Activated CD4-positive, alpha-beta T cell treated with anti-CD3 and anti-CD28 coated beads, Interleukin-10, Interleukin-2, amounts not matched to agents 100 ng/mL and 50 ng/mL, durations not matched to agents 16 hours and 8 hours (primary cell): ENCODE results near the gene CACFD1.
"Not testable (repeated sequence)": the region's sequence is repeated elsewhere in the genome, so short reads cannot be mapped to it uniquely, and the experiment has no call there.

Source experiments
- DNase-seq: peaks from one replicate; pipeline ENCODE4 v3.0.0-alpha.2; 2020

The CACFD1 gene

GRCh38 chr9:133441571-133441970, 18.2 kb upstream of the CACFD1 start:
- no peak for DNase-seq

GRCh38 chr9:133443248-133443647, 16.5 kb upstream of the CACFD1 start:
- DNase-seq: no peak

- DNase-seq: no peak
Measured at GRCh38 chr9:133443982-133444381, 15.8 kb upstream of the CACFD1 start.

- DNase-seq: no peak
Measured at GRCh38 chr9:133445293-133445969, 14.3 kb upstream of the CACFD1 start.

GRCh38 chr9:133448487-133448972, 11.2 kb upstream of the CACFD1 start:
- DNase-seq: no peak

GRCh38 chr9:133449760-133450159, 10.0 kb upstream of the CACFD1 start:
- DNase-seq: no peak

GRCh38 chr9:133451865-133452264, 7.9 kb upstream of the CACFD1 start:
- not testable (repeated sequence) for DNase-seq

GRCh38 chr9:133452562-133452961, 7.2 kb upstream of the CACFD1 start:
- DNase-seq: no peak

- DNase-seq: no peak
Measured at GRCh38 chr9:133453651-133454050, 6.1 kb upstream of the CACFD1 start.

- DNase-seq: no peak
Measured at GRCh38 chr9:133454325-133454724, 5.5 kb upstream of the CACFD1 start.

GRCh38 chr9:133454943-133455673, 4.7 kb upstream of the CACFD1 start:
- no peak for DNase-seq

- no peak for DNase-seq
Measured at GRCh38 chr9:133455936-133456335, 3.8 kb upstream of the CACFD1 start.

GRCh38 chr9:133456409-133456808, 3.4 kb upstream of the CACFD1 start:
- no peak for DNase-seq

GRCh38 chr9:133457233-133457632, 2.5 kb upstream of the CACFD1 start:
- DNase-seq: no peak

- DNase-seq: no peak
Measured at GRCh38 chr9:133457748-133458147, 2.0 kb upstream of the CACFD1 start.

GRCh38 chr9:133458643-133459312, 1.0 kb upstream of the CACFD1 start:
- no peak for DNase-seq

- DNase-seq: no peak
Measured at GRCh38 chr9:133460405-133461175, 812 bp downstream of the CACFD1 start.

GRCh38 chr9:133461975-133462374, 2.2 kb downstream of the CACFD1 start:
- DNase-seq: no peak

- no peak for DNase-seq
Measured at GRCh38 chr9:133463234-133463863, 3.6 kb downstream of the CACFD1 start.

- DNase-seq: no peak
Measured at GRCh38 chr9:133463864-133464615, 4.3 kb downstream of the CACFD1 start.

GRCh38 chr9:133464638-133465037, 4.9 kb downstream of the CACFD1 start:
- DNase-seq: no peak

- DNase-seq: no peak
Measured at GRCh38 chr9:133465984-133466383, 6.2 kb downstream of the CACFD1 start.
